K562 (cell line): ENCODE results near the gene TPGS2. TPM values are rescaled to one million over a fixed set of nuclear protein-coding genes. Genes with fewer than 3 reads are reported as not detected.
A peak's percentile ranks its signal among the peaks of the same experiment; 100 is the strongest.

Source experiments
- ATAC-seq: fragments of 200-7000 bp; cut with Tn5 transposase; 3 replicates; pipeline ENCODE4 v1.9.1; 2020; ENCODE audit warnings: moderate library complexity
- BruUV-seq: library from RNA; stranded (reverse); fragments of 400-500 nt; replicated peaks from 2 replicates; lab custom pipeline; 2021; lab: Mats Ljungman, UMichigan
- CTCF ChIA-PET: fragments of 300-600 bp; formaldehyde crosslinking; extraction: SDS; loops from one replicate; lab custom pipeline; 2021; ENCODE audit warnings: low intra/inter-chr PET ratio; lab: Yijun Ruan, JAX
- POLR2A ChIA-PET: fragments of 300-600, 350-650 bp; sonication (Branson Sonifier 250); formaldehyde crosslinking; extraction: SDS; loops from one replicate; lab custom pipeline; 2021; ENCODE audit warnings: antibody characterized with exemption, inconsistent platforms; lab: Yijun Ruan, JAX
- DNase-seq, 4 experiments: peaks; one replicate each; pipeline versions ENCODE4 v3.0.0 to v3.0.0-alpha.2; 2011 to 2018; ENCODE audit warnings: low spot score in 3 of 4, mixed read lengths in 3 of 4; ENCODE audit errors: extremely low read depth in 1 of 4
- FAIRE-seq: peaks from 2 replicates; lab custom pipeline; 2011; peaks lifted over from hg19 to GRCh38; lab: Jason Lieb, UNC
- H2AFZ ChIP-seq: 2 replicates; pipeline ENCODE4 v1.6.0; 2011; ENCODE audit warnings: low read depth, low read length, control low read depth, inconsistent platforms
- H3K27ac ChIP-seq: fragments of 200-600 bp; 3 replicates; pipeline ENCODE4 v1.8.0; 2011; ENCODE audit warnings: low read depth, mild to moderate bottlenecking, control low read depth, inconsistent platforms, low read length, moderate library complexity, mixed read lengths; ENCODE audit errors: extremely low read depth
- H3K27me3 ChIP-seq, 2 experiments: fragments of 300-600 bp in 1 of 2; 2 replicates in 1 of 2; 3 replicates in 1 of 2; pipeline versions ENCODE4 v1.6.0 to v1.8.0; 2011; ENCODE audit warnings: inconsistent platforms in 2 of 2, low read length in 2 of 2, mild to moderate bottlenecking in 1 of 2, mixed read lengths in 1 of 2, moderate library complexity in 1 of 2; ENCODE audit not compliant: control insufficient read depth in 2 of 2, insufficient read depth in 2 of 2
- H3K36me3 ChIP-seq: fragments of 300-600 bp; 3 replicates; pipeline ENCODE4 v1.8.0; 2011; ENCODE audit warnings: mild to moderate bottlenecking, low read length, inconsistent platforms; ENCODE audit not compliant: control insufficient read depth, insufficient read depth
- H3K4me1 ChIP-seq, 2 experiments: fragments of 200-600 bp in 1 of 2; replicated peaks in 1 of 2; 2 replicates in 1 of 2; 3 replicates in 1 of 2; pipeline versions ENCODE4 v1.5.1 to v1.8.0; 2011; ENCODE audit warnings: inconsistent platforms in 2 of 2, low read length in 2 of 2, mild to moderate bottlenecking in 1 of 2, mixed read lengths in 1 of 2, moderate library complexity in 1 of 2; ENCODE audit not compliant: control insufficient read depth in 2 of 2, insufficient read depth in 2 of 2
- H3K4me2 ChIP-seq: 2 replicates; pipeline ENCODE4 v1.6.1; 2011; ENCODE audit warnings: low read length, control low read depth, inconsistent platforms, mixed read lengths; ENCODE audit not compliant: insufficient read depth
- H3K4me3 ChIP-seq: fragments of 200-600 bp; sonication (generic), shearing (Covaris generic); 2 replicates; pipeline ENCODE4 v1.5.1; 2016; ENCODE audit warnings: control low read depth, inconsistent platforms
- H3K79me2 ChIP-seq: fragments of 200-600 bp; 3 replicates; pipeline ENCODE4 v1.8.0; 2011; ENCODE audit warnings: low read length, inconsistent platforms; ENCODE audit not compliant: control insufficient read depth, insufficient read depth
- H3K9ac ChIP-seq, 2 experiments: 2 replicates each; pipeline versions ENCODE4 v1.6.0 to v1.6.1; 2011; ENCODE audit warnings: low read depth in 2 of 2, low read length in 2 of 2, control low read depth in 1 of 2, inconsistent platforms in 1 of 2, mild to moderate bottlenecking in 1 of 2, mixed read lengths in 1 of 2; ENCODE audit not compliant: insufficient read depth in 1 of 2
- H3K9me1 ChIP-seq: one replicate; pipeline ENCODE4 v1.6.0; 2011; ENCODE audit warnings: inconsistent platforms, mild to moderate bottlenecking, low read length, moderate library complexity; ENCODE audit not compliant: control insufficient read depth, insufficient read depth
- H3K9me3 ChIP-seq: replicated peaks from 2 replicates; pipeline ENCODE4 v1.5.1; 2011; ENCODE audit warnings: low read depth, low read length, inconsistent platforms; ENCODE audit not compliant: control insufficient read depth, insufficient read depth
- H4K20me1 ChIP-seq: replicated peaks from 2 replicates; pipeline ENCODE4 v1.6.1; 2011; ENCODE audit warnings: low read length, inconsistent platforms, mixed read lengths; ENCODE audit not compliant: control insufficient read depth, insufficient read depth
- ARID1B ChIP-seq: fragments of 450-650 bp; IDR thresholded peaks from 2 replicates; pipeline ENCODE4 v1.6.1; 2016; ENCODE audit warnings: antibody characterized with exemption, mild to moderate bottlenecking, inconsistent platforms
- ATF1 ChIP-seq, 2 experiments: fragments of 450-650 bp in 1 of 2; IDR thresholded peaks; 2 replicates each; pipeline ENCODE4 v1.6.1; 2016; ENCODE audit warnings: missing compliant biosample characterization in 1 of 2, missing genetic modification characterization in 1 of 2
- CBFA2T2 ChIP-seq: fragments of 450-650 bp; conservative IDR thresholded peaks from 2 replicates; pipeline ENCODE4 v1.6.1; 2017; ENCODE audit warnings: mild to moderate bottlenecking
- CBFA2T3 ChIP-seq: fragments of 450-650 bp; IDR thresholded peaks from 2 replicates; pipeline ENCODE4 v1.6.1; 2017
- CC2D1A ChIP-seq: fragments of 450-650 bp; IDR thresholded peaks from 2 replicates; pipeline ENCODE4 v1.6.1; 2017; ENCODE audit warnings: mild to moderate bottlenecking
- DLX4 ChIP-seq: fragments of 250-450 bp; sonication (Bioruptor Pico); IDR thresholded peaks from 2 replicates; pipeline ENCODE4 v1.6.1; 2021; ENCODE audit warnings: mild to moderate bottlenecking
- DPF2 ChIP-seq: fragments of 450-650 bp; IDR thresholded peaks from 2 replicates; pipeline ENCODE4 v1.6.1; 2016
- FOXK2 ChIP-seq, 2 experiments: fragments of 450-650 bp; IDR thresholded peaks in 1 of 2; conservative IDR thresholded peaks in 1 of 2; 2 replicates each; pipeline ENCODE4 v1.6.1; 2016; ENCODE audit warnings: low read depth in 2 of 2, mild to moderate bottlenecking in 1 of 2
- HNRNPLL ChIP-seq: fragments of 200-400 bp; formaldehyde crosslinking; IDR thresholded peaks from 2 replicates; pipeline ENCODE4 v1.6.1; 2017; ENCODE audit warnings: low read length, low read depth, mild to moderate bottlenecking; ENCODE audit not compliant: poor library complexity, severe bottlenecking
- RAD51 ChIP-seq: fragments of 450-650 bp; IDR thresholded peaks from 2 replicates; pipeline ENCODE4 v1.7.1; 2016; ENCODE audit warnings: low read depth, mild to moderate bottlenecking, borderline replicate concordance
- RERE ChIP-seq: sonication (generic); formaldehyde crosslinking; IDR thresholded peaks from 2 replicates; pipeline ENCODE4 v1.8.0; 2023; ENCODE audit warnings: missing genetic modification reagents, mild to moderate bottlenecking, borderline replicate concordance
- TBP ChIP-seq: optimal IDR thresholded peaks from 2 replicates; pipeline ENCODE3; 2011; ENCODE audit warnings: low read depth, low read length, improper control_type of control experiment
- TCF3 ChIP-seq: sonication (generic); formaldehyde crosslinking; IDR thresholded peaks from 2 replicates; pipeline ENCODE4 v1.4.0; 2020; ENCODE audit warnings: mild to moderate bottlenecking, missing genetic modification reagents
- USF2 ChIP-seq: sonication (generic); formaldehyde crosslinking; IDR thresholded peaks from 2 replicates; pipeline ENCODE4 v1.5.0; 2020; ENCODE audit warnings: missing genetic modification reagents
- ZSCAN29 ChIP-seq: fragments of 450-650 bp; IDR thresholded peaks from 2 replicates; pipeline ENCODE4 v1.6.1; 2017
- WGBS: fragments of 100-300 bp; shearing (Covaris generic); methylation state at CpG from one replicate; pipeline ENCODE4 v1.1.6; 2016; ENCODE audit warnings: low coverage, mixed read lengths; ENCODE audit not compliant: insufficient coverage; ENCODE audit errors: missing lambda C conversion rate; 5-methylcytosine and 5-hydroxymethylcytosine counted together
- in situ Hi-C: fragments of 300-500 bp; cut with MboI; formaldehyde crosslinking; loops from 4 replicates; pipeline ENCODE4 v1.15.0; 2018; ENCODE audit warnings: inconsistent platforms, mixed read lengths
- intact Hi-C: fragments of 100-400 bp; cut with micrococcal nuclease; formaldehyde crosslinking; loops from 2 replicates; pipeline ENCODE4 v1.14.2; 2022
- polyA plus RNA-seq, 8 experiments: library from polyadenylated mRNA; depleted of rRNA in 4 of 8; stranded (reverse) in 5 of 8; unstranded in 3 of 8; fragments of >200 nt; fragmentation: Nextera tagmentation in 2 of 8; fragmentation: Illumina TruSeq in 1 of 8; extraction: Ambion mirVana in 2 of 8; extraction: Trizol in 1 of 8; gene quantifications; 2 replicates each; pipeline versions ENCODE4 v1.2.1 to v1.2.3, GENCODE V29; 2011 to 2014; ENCODE audit warnings: inconsistent platforms in 1 of 8, missing spikeins in 1 of 8
- total RNA-seq, 7 experiments: library from RNA; depleted of rRNA in 6 of 7; stranded (reverse); fragments of >200 nt in 6 of 7; fragmentation: Illumina TruSeq in 2 of 7; extraction: Trizol in 2 of 7; gene quantifications; 2 replicates each; pipeline versions ENCODE4 v1.2.1 to v1.2.3, GENCODE V29; 2011 to 2021; ENCODE audit warnings: low replicate concordance in 1 of 7

Gene TPGS2
- total and polyA plus RNA-seq, 9 of the 15 experiments (the other 6 are each of a cell fraction or from before 2014, with no cell fraction given) = 94.2 to 449 (median 134) TPM

GRCh38 chr18:36814994-36815393 is 13.8 kb downstream of the TPGS2 start (continued):
- peak; percentile 34; the same call in 1 of the 2 replicates for TF ChIP-seq CBFA2T2
- 0 out of 4 replicates have a peak, but pooled peaks have one; percentile 27 to 28 for TF ChIP-seq FOXK2 (conservative IDR thresholded peaks at IDR 0.05 in 1 of 2, IDR thresholded peaks at IDR 0.05 in 1 of 2; ENCODE audit: low read depth in 2 of 2)

- DNase-seq (peak; percentile 56 to 81 (median 66)), FAIRE-seq (peak; percentile 76), ATAC-seq (peak; percentile 51)
- 0 out of 4 replicates have a peak overlapping the region, but pooled peaks of 1 of the 2 experiments have one; percentile 16 for H3K9ac ChIP-seq
- H4K20me1 ChIP-seq = no peaks in the 10 kb centered on the region
- H2AFZ ChIP-seq = no peak overlapping the region
- no peaks in the 10 kb centered on the region for H3K9me3 ChIP-seq
- BruUV-seq = no TSS peak
- peak overlapping the region; percentile 52 for H3K4me2 ChIP-seq
- POLR2A ChIA-PET = interaction anchor here (3.1 kb wide), 1 partner anchor 15 kb away, joined by 19 read pairs; the partner anchor contains the start of genes KIAA1328 and TPGS2
- intact Hi-C loops = no loop called here
- in situ Hi-C loops = no loop called here
- H3K4me3 ChIP-seq = no peak overlapping the region
- peak overlapping the region; percentile 56 for H3K27ac ChIP-seq
- WGBS = 13% methylated on average over 3 of the region's 3 CpGs
- H3K36me3 ChIP-seq = peaks cover 84% of the 10 kb centered on the region
- H3K4me1 ChIP-seq = peaks cover 0 to 31% of the 10 kb centered on the region in 2 experiments; a peak in 2 of 5 replicates
- peaks cover 18% of the 10 kb centered on the region for H3K79me2 ChIP-seq
- CTCF ChIA-PET = no interaction called here
- no peaks in the 10 kb centered on the region for H3K27me3 ChIP-seq
- peaks cover 5% of the 10 kb centered on the region for H3K9me1 ChIP-seq
- TF ChIP-seq RAD51 (peak; percentile 37; the same call in 1 of the 2 replicates), ATF1 (CRISPR knock-in tag; IDR thresholded peaks at IDR 0.05) (no peak), ATF1 (tag; IDR thresholded peaks at IDR 0.05) (no peak), TCF3 (0 out of 2 replicates have a peak, but pooled peaks have one; percentile 13), DPF2 (peak; percentile 47), USF2 (CRISPR knock-in tag) (peak; percentile 36; the same call in 1 of the 2 replicates), FOXK2 (conservative IDR thresholded peaks at IDR 0.05 in 1 of 2, IDR thresholded peaks at IDR 0.05 in 1 of 2; ENCODE audit: low read depth in 2 of 2) (0 out of 4 replicates have a peak, but pooled peaks of 1 of the 2 experiments have one; percentile 15), CBFA2T3 (peak; percentile 80), RERE (no peak), CBFA2T2 (peak; percentile 70), HNRNPLL (no peak), ZSCAN29 (peak; percentile 67; the same call in 1 of the 2 replicates), ARID1B (peak; percentile 66), TBP (peak; percentile 21), DLX4 (CRISPR knock-in tag) (no peak), CC2D1A (0 out of 2 replicates have a peak, but pooled peaks have one; percentile 11)
These were observed 15.0 kb downstream of the TPGS2 start for GRCh38 chr18:36813824-36814223.
